NCI-H345 (cell line): ENCODE data around the gene HOXB3.
A peak's percentile ranks its signal among the peaks of the same experiment; 100 is the strongest.

ENCODE experiments used
- DNase-seq: peaks from one replicate; lab custom pipeline; 2025; lab: John Stamatoyannopoulos, UW

The HOXB3 gene

GRCh38 chr17:48625495-48626244, 35.6 kb upstream of the HOXB3 start:
- DNase-seq, result peak; percentile 37

- peak; percentile 27 for DNase-seq
Measured at GRCh38 chr17:48624544-48625494, 34.8 kb upstream of the HOXB3 start.

- no peak for DNase-seq
Measured at GRCh38 chr17:48624118-48624517, 34.1 kb upstream of the HOXB3 start.

DNA sequence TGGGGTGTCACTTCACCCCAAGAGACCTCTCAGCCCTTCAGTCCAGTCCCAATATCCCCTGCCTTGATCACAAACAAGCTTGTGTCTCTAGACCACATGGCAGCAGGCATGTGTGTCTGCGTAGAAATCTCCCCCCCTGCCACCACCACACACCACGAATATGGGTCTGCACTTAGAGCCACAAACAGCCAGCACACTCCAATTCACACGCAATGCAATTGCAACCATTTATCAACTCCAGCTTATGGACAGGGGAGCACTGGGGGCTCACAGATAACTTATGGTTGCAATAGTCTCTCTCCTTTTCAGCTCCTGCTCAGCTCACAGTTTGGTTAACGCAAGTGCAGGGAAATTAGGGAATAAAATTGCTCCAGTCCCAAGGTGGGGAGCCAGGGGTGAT, 33.5 kb upstream of the HOXB3 start:
- no peak for DNase-seq

- DNase-seq, result no peak
Measured at GRCh38 chr17:48622857-48623256, 32.8 kb upstream of the HOXB3 start.

- DNase-seq, result no peak
Measured at GRCh38 chr17:48621410-48622392, 31.7 kb upstream of the HOXB3 start.

- no peak for DNase-seq
Measured at GRCh38 chr17:48620461-48621139, 30.6 kb upstream of the HOXB3 start.

- DNase-seq, result no peak
Measured at GRCh38 chr17:48619826-48620449, 29.9 kb upstream of the HOXB3 start.

- peak; percentile 79 for DNase-seq
Measured at GRCh38 chr17:48618256-48618896, 28.3 kb upstream of the HOXB3 start.

- no peak for DNase-seq
Measured at GRCh38 chr17:48617471-48618255, 27.6 kb upstream of the HOXB3 start.

GRCh38 chr17:48616717-48617470, 26.9 kb upstream of the HOXB3 start:
- no peak for DNase-seq

- no peak for DNase-seq
Measured at GRCh38 chr17:48615963-48616716, 26.1 kb upstream of the HOXB3 start.

GRCh38 chr17:48615047-48615962, 25.3 kb upstream of the HOXB3 start, which contains the start of gene HOXB8:
HOXB8 (minus strand) TSS chr17:48615292; CDS start chr17:48614704, 588 bp downstream.
- no peak for DNase-seq

DNA sequence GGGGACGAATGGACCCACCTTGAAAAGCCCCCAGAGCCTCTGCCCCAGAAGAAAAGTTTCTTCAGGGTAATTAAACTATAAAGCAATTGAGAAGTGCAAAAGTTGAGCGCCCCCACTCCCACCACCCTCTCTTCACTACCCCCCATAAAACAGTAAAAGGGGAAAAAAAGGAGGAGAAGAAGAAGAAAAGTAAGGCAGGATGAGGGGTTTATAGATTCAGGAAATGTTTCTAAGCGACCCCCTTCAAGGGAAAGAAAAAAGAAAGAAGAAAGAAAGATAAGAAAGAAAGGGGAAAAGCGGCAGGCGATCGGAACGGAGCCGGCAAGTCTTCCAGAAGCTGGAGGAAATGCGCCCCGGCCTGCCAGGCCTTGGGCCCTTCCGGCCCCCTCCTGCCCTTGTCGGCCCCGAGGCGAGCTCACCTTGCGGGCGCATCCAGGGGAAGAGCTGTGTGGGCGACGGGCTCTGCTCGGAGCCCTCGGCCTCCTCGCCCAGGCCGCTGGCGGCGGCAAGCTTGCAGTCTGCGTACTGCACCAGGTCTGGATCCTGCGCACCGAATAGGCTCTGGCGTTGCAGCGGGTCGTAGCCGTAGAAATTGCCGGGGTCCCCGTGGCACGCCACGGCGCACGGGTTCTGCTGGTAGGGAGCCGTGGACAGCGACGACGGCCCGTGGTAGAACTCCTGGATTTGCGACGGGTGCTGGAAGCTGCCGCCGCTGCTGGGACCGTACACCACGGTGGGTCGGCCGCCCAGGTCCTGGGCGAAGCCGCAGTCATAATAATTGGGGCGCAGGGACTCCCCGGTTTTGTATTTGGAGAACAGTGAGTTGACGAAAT, 24.0 kb upstream of the HOXB3 start:
- no peak for DNase-seq

- peak; percentile 65 for DNase-seq
Measured at GRCh38 chr17:48612854-48613691, 23.0 kb upstream of the HOXB3 start.
